Mammary epithelial cell (primary cell): ENCODE results near the gene ADAM23.

Experiments used
- EZH2 ChIP-seq: IDR thresholded peaks from 2 replicates; pipeline ENCODE4 v1.6.1; 2012; ENCODE audit warnings: low read length, inconsistent platforms, borderline replicate concordance
- TF ChIP-seq, protein P1 (sequence below), 2 donors: IDR thresholded peaks in 1 of 2; conservative IDR thresholded peaks in 1 of 2; 2 replicates each; pipeline ENCODE4 v1.5.1; 2011 to 2012; ENCODE audit warnings: inconsistent platforms in 2 of 2, low read length in 2 of 2, mild to moderate bottlenecking in 2 of 2, control low read depth in 1 of 2, low read depth in 1 of 2; ENCODE audit not compliant: insufficient read depth in 1 of 2; ENCODE audit errors: extremely low read depth in 1 of 2

DNA sequence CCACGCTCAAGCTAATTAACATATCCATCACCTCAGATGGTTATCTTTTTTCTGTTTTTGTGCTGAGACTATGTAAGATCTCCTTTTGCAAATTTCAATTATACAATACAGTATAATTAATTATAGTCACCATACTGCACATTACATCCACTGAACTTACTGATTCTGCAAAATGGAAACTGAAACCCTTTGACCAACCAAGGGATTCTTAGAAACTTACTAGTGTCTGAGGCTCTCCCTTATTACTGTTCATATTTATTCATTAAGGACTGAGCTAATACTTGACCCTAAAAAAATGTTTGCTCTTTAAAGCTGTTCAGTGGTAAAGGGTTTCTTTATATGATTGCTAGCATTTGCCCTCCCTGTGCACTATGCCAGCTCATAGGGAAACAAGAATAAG is 50.7 kb downstream of the ADAM23 start:
- TF ChIP-seq, protein P1, sequence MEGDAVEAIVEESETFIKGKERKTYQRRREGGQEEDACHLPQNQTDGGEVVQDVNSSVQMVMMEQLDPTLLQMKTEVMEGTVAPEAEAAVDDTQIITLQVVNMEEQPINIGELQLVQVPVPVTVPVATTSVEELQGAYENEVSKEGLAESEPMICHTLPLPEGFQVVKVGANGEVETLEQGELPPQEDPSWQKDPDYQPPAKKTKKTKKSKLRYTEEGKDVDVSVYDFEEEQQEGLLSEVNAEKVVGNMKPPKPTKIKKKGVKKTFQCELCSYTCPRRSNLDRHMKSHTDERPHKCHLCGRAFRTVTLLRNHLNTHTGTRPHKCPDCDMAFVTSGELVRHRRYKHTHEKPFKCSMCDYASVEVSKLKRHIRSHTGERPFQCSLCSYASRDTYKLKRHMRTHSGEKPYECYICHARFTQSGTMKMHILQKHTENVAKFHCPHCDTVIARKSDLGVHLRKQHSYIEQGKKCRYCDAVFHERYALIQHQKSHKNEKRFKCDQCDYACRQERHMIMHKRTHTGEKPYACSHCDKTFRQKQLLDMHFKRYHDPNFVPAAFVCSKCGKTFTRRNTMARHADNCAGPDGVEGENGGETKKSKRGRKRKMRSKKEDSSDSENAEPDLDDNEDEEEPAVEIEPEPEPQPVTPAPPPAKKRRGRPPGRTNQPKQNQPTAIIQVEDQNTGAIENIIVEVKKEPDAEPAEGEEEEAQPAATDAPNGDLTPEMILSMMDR (conservative IDR thresholded peaks at IDR 0.05 in 1 of 2, IDR thresholded peaks at IDR 0.05 in 1 of 2; ENCODE audit: extremely low read depth in 1 of 2, insufficient read depth in 1 of 2, low read depth in 1 of 2, low read length in 2 of 2): no peak
- TF ChIP-seq EZH2: no peak
